GM12873 (cell line): Measurements from ENCODE around the gene RGL3.

Source experiments
- CTCF ChIP-seq: IDR thresholded peaks from 2 replicates; pipeline ENCODE4 v1.5.1; 2012; ENCODE audit warnings: low read depth, mild to moderate bottlenecking, moderate library complexity, low read length, control low read depth; ENCODE audit not compliant: insufficient read depth; ENCODE audit errors: missing control alignments

Gene RGL3

GRCh38 chr19:11434703-11435056, 15.6 kb upstream of the RGL3 start:
- no peak for TF ChIP-seq CTCF

GRCh38 chr19:11426656-11427055, 7.5 kb upstream of the RGL3 start:
- TF ChIP-seq CTCF, result no peak

- no peak for TF ChIP-seq CTCF
These were observed 6.8 kb upstream of the RGL3 start for GRCh38 chr19:11425719-11426457.

- no peak for TF ChIP-seq CTCF
These were observed 4.7 kb upstream of the RGL3 start for GRCh38 chr19:11423791-11424181.

- no peak for TF ChIP-seq CTCF
These were observed 4.2 kb upstream of the RGL3 start for GRCh38 chr19:11423164-11423790.

GRCh38 chr19:11422163-11423065, 3.3 kb upstream of the RGL3 start:
- TF ChIP-seq CTCF, result no peak
